Measurements from ENCODE around the gene KCNIP1. TPM values are rescaled to one million over a fixed set of nuclear protein-coding genes. Genes with fewer than 3 reads are reported as not detected.

Gene KCNIP1
- polyA plus RNA-seq, 3 donors: not detected

DNA sequence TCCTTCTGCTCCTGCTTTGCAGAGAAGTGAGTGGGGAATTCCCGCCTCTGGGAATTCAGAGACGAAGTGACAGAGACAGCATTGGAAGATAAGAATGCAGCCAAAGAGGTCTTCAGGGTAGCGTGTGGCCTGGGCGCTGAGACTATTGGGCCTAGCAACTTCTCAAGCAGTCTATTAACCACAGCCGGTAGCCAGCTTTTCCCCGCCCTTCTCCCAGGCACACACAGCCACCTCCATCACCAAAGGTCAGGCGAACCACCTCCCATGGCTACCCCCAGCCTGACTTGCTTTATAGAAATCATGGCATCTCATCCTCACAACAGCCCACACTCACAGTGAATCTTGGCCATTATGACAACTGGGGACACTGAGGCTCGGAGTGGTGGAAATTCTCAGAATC, 124.2 kb downstream of the KCNIP1 start:
- peak overlapping the region in 1 of 7 donors; percentile 58 for H3K27ac Mint-ChIP-seq
- TF ChIP-seq, protein P1, sequence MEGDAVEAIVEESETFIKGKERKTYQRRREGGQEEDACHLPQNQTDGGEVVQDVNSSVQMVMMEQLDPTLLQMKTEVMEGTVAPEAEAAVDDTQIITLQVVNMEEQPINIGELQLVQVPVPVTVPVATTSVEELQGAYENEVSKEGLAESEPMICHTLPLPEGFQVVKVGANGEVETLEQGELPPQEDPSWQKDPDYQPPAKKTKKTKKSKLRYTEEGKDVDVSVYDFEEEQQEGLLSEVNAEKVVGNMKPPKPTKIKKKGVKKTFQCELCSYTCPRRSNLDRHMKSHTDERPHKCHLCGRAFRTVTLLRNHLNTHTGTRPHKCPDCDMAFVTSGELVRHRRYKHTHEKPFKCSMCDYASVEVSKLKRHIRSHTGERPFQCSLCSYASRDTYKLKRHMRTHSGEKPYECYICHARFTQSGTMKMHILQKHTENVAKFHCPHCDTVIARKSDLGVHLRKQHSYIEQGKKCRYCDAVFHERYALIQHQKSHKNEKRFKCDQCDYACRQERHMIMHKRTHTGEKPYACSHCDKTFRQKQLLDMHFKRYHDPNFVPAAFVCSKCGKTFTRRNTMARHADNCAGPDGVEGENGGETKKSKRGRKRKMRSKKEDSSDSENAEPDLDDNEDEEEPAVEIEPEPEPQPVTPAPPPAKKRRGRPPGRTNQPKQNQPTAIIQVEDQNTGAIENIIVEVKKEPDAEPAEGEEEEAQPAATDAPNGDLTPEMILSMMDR (IDR thresholded peaks at IDR 0.05): no peak

DNA sequence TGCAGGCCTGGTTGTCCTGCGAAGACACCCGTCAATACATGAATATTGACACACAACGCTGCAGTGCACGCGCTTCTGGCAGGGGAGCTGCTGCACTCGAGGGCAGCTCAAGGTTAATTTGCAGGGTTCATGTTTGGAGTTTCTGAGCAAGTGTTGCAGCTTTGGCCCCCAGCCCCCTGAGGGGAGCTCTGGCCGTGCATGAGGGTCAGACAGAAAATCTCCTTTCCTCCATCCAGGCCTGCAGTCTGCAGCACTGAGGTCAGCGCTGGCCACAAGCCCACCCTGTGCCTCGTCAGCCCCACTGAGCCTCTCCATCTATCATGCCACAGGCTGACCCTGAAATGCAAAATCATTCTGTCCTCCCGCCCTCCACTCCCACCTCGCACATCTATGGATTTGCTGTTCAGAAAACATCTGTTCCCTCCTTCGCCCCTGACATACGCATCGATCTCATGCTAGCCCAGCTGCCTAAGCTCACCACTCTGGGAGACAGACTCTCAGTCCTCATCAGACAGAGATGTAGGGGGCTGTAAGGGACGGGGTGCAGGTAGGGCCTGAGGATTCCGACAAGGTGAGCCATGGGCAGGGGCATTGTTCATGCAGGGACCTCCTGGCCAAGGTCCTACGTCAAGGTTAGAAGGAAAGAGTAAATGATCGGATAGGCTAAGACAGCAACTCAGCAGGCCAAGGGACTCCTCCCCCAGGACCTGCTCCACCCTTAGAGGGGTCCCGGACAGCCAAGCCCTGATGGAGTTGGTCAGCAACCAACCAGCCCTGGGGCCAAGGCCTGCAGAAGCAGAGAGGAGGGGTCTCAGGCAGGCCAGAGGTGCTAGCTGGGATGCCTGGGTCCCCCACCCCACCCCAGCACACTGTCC, 125.1 kb downstream of the KCNIP1 start:
- peaks cover 10 to 22% (median 20%) of the 10 kb centered on the region in 3 donors for H3K27me3 Mint-ChIP-seq (ENCODE audit: low read depth in 3 of 3)
- H3K9me3 Mint-ChIP-seq: no peaks in the 10 kb centered on the region
- H3K36me3 Mint-ChIP-seq: no peaks in the 10 kb centered on the region
- Histone ChIP-seq H3K79me2 (ENCODE audit: insufficient read depth, low read length) (no peaks in the 10 kb centered on the region), H3K9me3 (replicated peaks in 1 of 2; ENCODE audit: control insufficient read depth in 1 of 2, insufficient read depth in 1 of 2, low read length in 2 of 2) (no peaks in the 10 kb centered on the region), H4K20me1 (ENCODE audit: insufficient read depth, low read length) (no peaks in the 10 kb centered on the region), H3K4me3 (replicated peaks in 1 of 3; ENCODE audit: low read depth in 2 of 3, low read length in 3 of 3) (no peak overlapping the region), H3K9ac (ENCODE audit: insufficient read depth, low read length, poor library complexity, severe bottlenecking) (no peak overlapping the region), H3K4me1 (ENCODE audit: control insufficient read depth in 1 of 2, insufficient read depth in 2 of 2, low read length in 2 of 2) (peaks cover 10 to 11% of the 10 kb centered on the region in 2 donors), H3K27me3 (ENCODE audit: control insufficient read depth in 2 of 2, insufficient read depth in 2 of 2, low read length in 2 of 2) (peaks cover 0 to 6% of the 10 kb centered on the region in 2 donors), H3K27ac (ENCODE audit: low read depth in 1 of 2, low read length in 2 of 2) (no peak overlapping the region), H3K36me3 (replicated peaks in 1 of 2; ENCODE audit: control insufficient read depth in 1 of 2, insufficient read depth in 2 of 2, low read length in 2 of 2) (no peaks in the 10 kb centered on the region), H3K4me2 (replicated peaks; ENCODE audit: extremely low read depth, low read length, poor library complexity, severe bottlenecking) (no peak overlapping the region), H2AFZ (ENCODE audit: insufficient read depth, low read depth, low read length, poor library complexity, severe bottlenecking) (no peak overlapping the region)
- intact Hi-C loops (cut with micrococcal nuclease): no loop called here
- TF ChIP-seq, protein P1 (IDR thresholded peaks at IDR 0.05): no peak
- H3K4me3 Mint-ChIP-seq: no peak overlapping the region
- 95% methylated on average over 12 of the region's 19 CpGs for WGBS (ENCODE audit: insufficient coverage)
- H3K27ac Mint-ChIP-seq: no peak overlapping the region
- no peak for DNase-seq
- H3K4me1 Mint-ChIP-seq: peaks cover 21% of the 10 kb centered on the region

More for the DNA sequence above, 124.2 kb downstream of the KCNIP1 start:
- H3K79me2 ChIP-seq (ENCODE audit: insufficient read depth, low read length): no peaks in the 10 kb centered on the region
- H2AFZ ChIP-seq (ENCODE audit: insufficient read depth, low read depth, low read length, poor library complexity, severe bottlenecking): no peak overlapping the region
- no peaks in the 10 kb centered on the region for H4K20me1 ChIP-seq (ENCODE audit: insufficient read depth, low read length)
- H3K4me1 Mint-ChIP-seq: peaks cover 14% of the 10 kb centered on the region
- H3K27me3 Mint-ChIP-seq (ENCODE audit: low read depth in 3 of 3): peaks cover 11 to 20% (median 20%) of the 10 kb centered on the region in 3 donors
- no peak overlapping the region for H3K4me2 ChIP-seq (replicated peaks; ENCODE audit: extremely low read depth, low read length, poor library complexity, severe bottlenecking)
- H3K27ac ChIP-seq (ENCODE audit: low read depth in 1 of 2, low read length in 2 of 2): no peak overlapping the region
- DNase-seq: no peak
- intact Hi-C loops (cut with micrococcal nuclease): no loop called here
- 100% methylated on average over 5 of the region's 8 CpGs for WGBS (ENCODE audit: insufficient coverage)
- peaks cover 2 to 4% of the 10 kb centered on the region in 2 donors for H3K4me1 ChIP-seq (ENCODE audit: control insufficient read depth in 1 of 2, insufficient read depth in 2 of 2, low read length in 2 of 2)
- H3K9me3 ChIP-seq (replicated peaks in 1 of 2; ENCODE audit: control insufficient read depth in 1 of 2, insufficient read depth in 1 of 2, low read length in 2 of 2): no peaks in the 10 kb centered on the region
- peaks cover 0 to 6% of the 10 kb centered on the region in 2 donors for H3K27me3 ChIP-seq (ENCODE audit: control insufficient read depth in 2 of 2, insufficient read depth in 2 of 2, low read length in 2 of 2)
- H3K36me3 Mint-ChIP-seq: no peaks in the 10 kb centered on the region
- no peak overlapping the region for H3K9ac ChIP-seq (ENCODE audit: insufficient read depth, low read length, poor library complexity, severe bottlenecking)
- no peaks in the 10 kb centered on the region for H3K9me3 Mint-ChIP-seq
- no peak overlapping the region for H3K4me3 ChIP-seq (replicated peaks in 1 of 3; ENCODE audit: low read depth in 2 of 3, low read length in 3 of 3)
- H3K4me3 Mint-ChIP-seq: no peak overlapping the region
- no peaks in the 10 kb centered on the region for H3K36me3 ChIP-seq (replicated peaks in 1 of 2; ENCODE audit: control insufficient read depth in 1 of 2, insufficient read depth in 2 of 2, low read length in 2 of 2)
